H1 (cell line): ENCODE data around the gene PTHLH. TPM values are rescaled to one million over a fixed set of nuclear protein-coding genes. Genes with fewer than 3 reads are reported as not detected.

Experiments used
- BACH1 ChIP-seq: IDR thresholded peaks from 2 replicates; pipeline ENCODE4 v1.6.1; 2012; ENCODE audit warnings: low read length, improper control_type of control experiment
- CBX5 ChIP-seq: fragments of 300-800, 300-1000 bp; sonication (generic); IDR thresholded peaks from 2 replicates; pipeline ENCODE4 v1.7.1; 2016; ENCODE audit warnings: antibody characterized with exemption, low read length, low read depth
- CHD7 ChIP-seq: fragments of 300-600 bp; sonication (generic); IDR thresholded peaks from 2 replicates; pipeline ENCODE4 v1.7.1; 2012; ENCODE audit warnings: low read length, moderate library complexity, mild to moderate bottlenecking, inconsistent platforms; ENCODE audit not compliant: insufficient replicate concordance
- FOSL1 ChIP-seq: IDR thresholded peaks from 2 replicates; pipeline ENCODE4 v1.6.1; 2011; ENCODE audit warnings: mild to moderate bottlenecking, low read depth, low read length, moderate library complexity; ENCODE audit not compliant: insufficient read depth
- JUND ChIP-seq: IDR thresholded peaks from 2 replicates; pipeline ENCODE4 v1.6.1; 2011; ENCODE audit warnings: mild to moderate bottlenecking, improper control_type of control experiment, low read length
- KDM4A ChIP-seq: IDR thresholded peaks from one replicate; pipeline ENCODE4 v1.7.1; 2012; ENCODE audit warnings: low read depth, mild to moderate bottlenecking, moderate library complexity, low read length, inconsistent platforms; ENCODE audit not compliant: severe bottlenecking
- MAFK ChIP-seq: IDR thresholded peaks from 2 replicates; pipeline ENCODE4 v1.6.1; 2012; ENCODE audit warnings: low read depth, mild to moderate bottlenecking, improper control_type of control experiment, low read length
- RBBP5 ChIP-seq: IDR thresholded peaks from 2 replicates; pipeline ENCODE4 v1.7.1; 2012; ENCODE audit warnings: low read depth, mild to moderate bottlenecking, inconsistent platforms, low read length, moderate library complexity, borderline replicate concordance
- TBP ChIP-seq: IDR thresholded peaks from 2 replicates; pipeline ENCODE4 v1.6.1; 2011; ENCODE audit warnings: low read depth, low read length, improper control_type of control experiment
- USF2 ChIP-seq: IDR thresholded peaks from 2 replicates; pipeline ENCODE4 v1.6.1; 2011; ENCODE audit warnings: low read length, improper control_type of control experiment
- ZNF274 ChIP-seq: IDR thresholded peaks from 2 replicates; pipeline ENCODE4 v1.7.0; 2012; ENCODE audit warnings: low read length, borderline replicate concordance; ENCODE audit errors: extremely low read depth
- polyA plus RNA-seq, 7 experiments: library from polyadenylated mRNA; depleted of rRNA in 3 of 7; stranded (reverse) in 5 of 7; unstranded in 2 of 7; fragments of >200 nt in 5 of 7; fragments of 200-250 nt in 2 of 7; gene quantifications; 1 replicate in 5 of 7; 2 replicates in 1 of 7; 4 replicates in 1 of 7; pipeline versions ENCODE4 v1.2.1 to v1.2.3, GENCODE V29; 2011 to 2013; ENCODE audit warnings: missing spikeins in 2 of 7, mixed read lengths in 2 of 7
- total RNA-seq: library from RNA; stranded (reverse); fragmentation: NEBNext Ultra II Directional; extraction: Animal tissue kit (Norgen Biotek cat#: 25700); gene quantifications from 2 replicates; pipeline ENCODE4 v1.2.1, GENCODE V29; 2021

The PTHLH gene
- total and polyA plus RNA-seq, 2 of the 8 experiments (the other 6 are each of a cell fraction or from before 2014, with no cell fraction given) = 0.32 TPM; not detected in 1

- TF ChIP-seq CHD7 (no peak), TBP (no peak), KDM4A (no peak), USF2 (no peak), JUND (no peak), FOSL1 (no peak), RBBP5 (no peak), MAFK (no peak), ZNF274 (no peak), BACH1 (no peak), CBX5 (no peak)
These were observed 38.3 kb downstream of the PTHLH start (continued) for GRCh38 chr12:27934276-27934675.
